ENCODE data around the gene USP46. TPM values are rescaled to one million over a fixed set of nuclear protein-coding genes. Genes with fewer than 3 reads are reported as not detected.

The USP46 gene
- total and polyA plus RNA-seq, 12 donors = 1.9 to 37.5 (median 19.2) TPM

- Histone ChIP-seq H3K27me3 (no peaks in the 10 kb centered on the region), H3K9me3 (replicated peaks in 1 of 3) (no peaks in the 10 kb centered on the region), H3K27ac (no peak overlapping the region), H3K36me3 (replicated peaks in 1 of 2) (peaks cover 0 to 4% of the 10 kb centered on the region in 2 donors), H3K4me1 (replicated peaks in 1 of 2) (no peaks in the 10 kb centered on the region), H3K4me3 (no peak overlapping the region)
- no peak for DNase-seq
- TF ChIP-seq, protein P1, sequence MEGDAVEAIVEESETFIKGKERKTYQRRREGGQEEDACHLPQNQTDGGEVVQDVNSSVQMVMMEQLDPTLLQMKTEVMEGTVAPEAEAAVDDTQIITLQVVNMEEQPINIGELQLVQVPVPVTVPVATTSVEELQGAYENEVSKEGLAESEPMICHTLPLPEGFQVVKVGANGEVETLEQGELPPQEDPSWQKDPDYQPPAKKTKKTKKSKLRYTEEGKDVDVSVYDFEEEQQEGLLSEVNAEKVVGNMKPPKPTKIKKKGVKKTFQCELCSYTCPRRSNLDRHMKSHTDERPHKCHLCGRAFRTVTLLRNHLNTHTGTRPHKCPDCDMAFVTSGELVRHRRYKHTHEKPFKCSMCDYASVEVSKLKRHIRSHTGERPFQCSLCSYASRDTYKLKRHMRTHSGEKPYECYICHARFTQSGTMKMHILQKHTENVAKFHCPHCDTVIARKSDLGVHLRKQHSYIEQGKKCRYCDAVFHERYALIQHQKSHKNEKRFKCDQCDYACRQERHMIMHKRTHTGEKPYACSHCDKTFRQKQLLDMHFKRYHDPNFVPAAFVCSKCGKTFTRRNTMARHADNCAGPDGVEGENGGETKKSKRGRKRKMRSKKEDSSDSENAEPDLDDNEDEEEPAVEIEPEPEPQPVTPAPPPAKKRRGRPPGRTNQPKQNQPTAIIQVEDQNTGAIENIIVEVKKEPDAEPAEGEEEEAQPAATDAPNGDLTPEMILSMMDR (IDR thresholded peaks at IDR 0.05) = no peak
- no peak for TF ChIP-seq POLR2A (IDR thresholded peaks at IDR 0.05)
- intact Hi-C loops (cut with DNase I) = no loop called here
- 84 to 89% (median 86%) methylated on average over 4 of the region's 4 CpGs for WGBS, 4 donors
Measured at GRCh38 chr4:52628543-52628942, 30.6 kb downstream of the USP46 start.

- intact Hi-C loops (cut with DNase I) = no loop called here
- DNase-seq = peak in 4 of 7 donors; percentile 16 to 30 (median 22)
- TF ChIP-seq, protein P1 (IDR thresholded peaks at IDR 0.05) = no peak
- no peak for TF ChIP-seq POLR2A (IDR thresholded peaks at IDR 0.05)
- H3K4me3 ChIP-seq = no peak overlapping the region
- no peak overlapping the region for H3K27ac ChIP-seq
- 91 to 97% (median 92%) methylated on average over 7 of the region's 7 CpGs for WGBS, 4 donors
- H3K27me3 ChIP-seq = no peaks in the 10 kb centered on the region
- H3K4me1 ChIP-seq (replicated peaks in 1 of 2) = no peaks in the 10 kb centered on the region
- H3K36me3 ChIP-seq (replicated peaks in 1 of 2) = peaks cover 0 to 4% of the 10 kb centered on the region in 2 donors
- no peaks in the 10 kb centered on the region for H3K9me3 ChIP-seq (replicated peaks in 1 of 3)
Measured at GRCh38 chr4:52627876-52628275, 31.2 kb downstream of the USP46 start.

DNA sequence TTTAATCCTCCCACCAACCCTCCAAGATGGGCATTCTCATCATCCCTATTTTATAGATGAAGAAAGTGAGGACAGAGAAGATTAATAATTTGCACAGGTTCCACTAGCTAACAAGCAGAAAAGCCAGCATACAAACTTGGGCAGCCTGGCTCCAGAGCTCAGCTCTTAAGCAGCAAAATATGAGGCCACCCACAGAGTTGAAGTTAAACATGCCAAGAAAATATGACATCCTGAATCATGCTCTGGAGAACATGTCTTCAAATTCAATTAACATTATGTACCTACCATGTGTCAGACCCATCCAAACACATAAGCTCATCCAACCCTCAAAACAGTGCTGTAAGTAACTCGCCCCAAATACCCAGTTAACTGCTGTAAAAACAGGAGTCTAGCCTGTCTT lies 33.9 kb downstream of the USP46 start:
- H3K4me3 ChIP-seq = no peak overlapping the region
- intact Hi-C loops (cut with DNase I) = no loop called here
- WGBS, 4 donors = 89 to 100% (median 98%) methylated on average over 1 of the region's 1 CpG
- H3K36me3 ChIP-seq (replicated peaks in 1 of 2) = peaks cover 0 to 4% of the 10 kb centered on the region in 2 donors
- no peaks in the 10 kb centered on the region for H3K4me1 ChIP-seq (replicated peaks in 1 of 2)
- TF ChIP-seq, protein P1 (IDR thresholded peaks at IDR 0.05) = no peak
- TF ChIP-seq POLR2A (IDR thresholded peaks at IDR 0.05) = no peak
- DNase-seq = no peak
- H3K27me3 ChIP-seq = no peaks in the 10 kb centered on the region
- H3K9me3 ChIP-seq (replicated peaks in 1 of 3) = no peaks in the 10 kb centered on the region
- H3K27ac ChIP-seq = no peak overlapping the region

GRCh38 chr4:52622564-52622963 lies 36.5 kb downstream of the USP46 start:
- no peak for DNase-seq
- peaks cover 15 to 19% of the 10 kb centered on the region in 2 donors for H3K4me1 ChIP-seq (replicated peaks in 1 of 2)
- H3K9me3 ChIP-seq (replicated peaks in 1 of 3) = no peaks in the 10 kb centered on the region
- H3K36me3 ChIP-seq (replicated peaks in 1 of 2) = peaks cover 0 to 4% of the 10 kb centered on the region in 2 donors
- H3K27ac ChIP-seq = no peak overlapping the region
- 96 to 99% (median 98%) methylated on average over 3 of the region's 3 CpGs for WGBS, 4 donors
- no peaks in the 10 kb centered on the region for H3K27me3 ChIP-seq
- intact Hi-C loops (cut with DNase I) = no loop called here
- TF ChIP-seq, protein P1 (IDR thresholded peaks at IDR 0.05) = no peak
- TF ChIP-seq POLR2A (IDR thresholded peaks at IDR 0.05) = no peak
- no peak overlapping the region for H3K4me3 ChIP-seq

Data from adrenal gland (tissue), 12 donors.